ENCODE measurements around the gene CDC42BPG.

The CDC42BPG gene

DNA sequence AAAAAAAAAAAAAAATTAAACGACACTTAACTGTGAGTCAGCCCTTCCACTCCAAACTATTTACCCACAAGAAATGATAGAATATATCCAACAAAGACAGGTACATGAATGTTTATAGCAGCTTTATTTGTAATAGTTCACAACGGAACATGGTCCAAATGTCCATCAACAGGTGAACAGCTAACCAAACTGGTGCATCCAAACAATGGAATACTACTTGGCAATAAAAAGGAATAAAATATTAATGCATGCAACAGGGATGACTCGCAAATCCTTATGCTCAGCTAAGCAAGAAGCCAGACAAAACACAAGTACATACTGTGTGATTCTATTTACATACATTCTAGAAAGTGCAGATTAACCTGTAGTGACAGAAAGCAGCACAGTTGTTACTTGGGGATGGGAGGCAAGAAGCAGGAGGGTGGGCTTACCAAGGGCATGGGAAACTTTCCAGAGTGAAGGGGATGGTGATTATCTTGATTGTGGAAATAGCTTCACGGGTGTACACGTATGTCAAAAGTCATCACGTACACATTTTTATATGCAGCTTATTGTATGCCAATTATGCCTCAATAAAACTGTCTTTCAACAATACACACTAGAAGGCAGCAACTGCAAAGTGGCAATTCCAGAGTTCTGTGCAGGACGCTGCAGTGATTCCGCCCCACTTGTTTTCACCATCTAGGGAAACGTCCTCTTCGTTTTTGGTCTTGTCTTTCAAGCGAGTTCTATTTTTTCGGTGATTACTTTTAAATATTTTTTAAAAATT, 59.5 kb downstream of the CDC42BPG start:
- TF ChIP-seq, protein P1, sequence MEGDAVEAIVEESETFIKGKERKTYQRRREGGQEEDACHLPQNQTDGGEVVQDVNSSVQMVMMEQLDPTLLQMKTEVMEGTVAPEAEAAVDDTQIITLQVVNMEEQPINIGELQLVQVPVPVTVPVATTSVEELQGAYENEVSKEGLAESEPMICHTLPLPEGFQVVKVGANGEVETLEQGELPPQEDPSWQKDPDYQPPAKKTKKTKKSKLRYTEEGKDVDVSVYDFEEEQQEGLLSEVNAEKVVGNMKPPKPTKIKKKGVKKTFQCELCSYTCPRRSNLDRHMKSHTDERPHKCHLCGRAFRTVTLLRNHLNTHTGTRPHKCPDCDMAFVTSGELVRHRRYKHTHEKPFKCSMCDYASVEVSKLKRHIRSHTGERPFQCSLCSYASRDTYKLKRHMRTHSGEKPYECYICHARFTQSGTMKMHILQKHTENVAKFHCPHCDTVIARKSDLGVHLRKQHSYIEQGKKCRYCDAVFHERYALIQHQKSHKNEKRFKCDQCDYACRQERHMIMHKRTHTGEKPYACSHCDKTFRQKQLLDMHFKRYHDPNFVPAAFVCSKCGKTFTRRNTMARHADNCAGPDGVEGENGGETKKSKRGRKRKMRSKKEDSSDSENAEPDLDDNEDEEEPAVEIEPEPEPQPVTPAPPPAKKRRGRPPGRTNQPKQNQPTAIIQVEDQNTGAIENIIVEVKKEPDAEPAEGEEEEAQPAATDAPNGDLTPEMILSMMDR (IDR thresholded peaks at IDR 0.05; ENCODE audit: low read depth, low read length): no peak
- no peak overlapping the region for H3K4me3 ChIP-seq (ENCODE audit: low read depth, low read length)

DNA sequence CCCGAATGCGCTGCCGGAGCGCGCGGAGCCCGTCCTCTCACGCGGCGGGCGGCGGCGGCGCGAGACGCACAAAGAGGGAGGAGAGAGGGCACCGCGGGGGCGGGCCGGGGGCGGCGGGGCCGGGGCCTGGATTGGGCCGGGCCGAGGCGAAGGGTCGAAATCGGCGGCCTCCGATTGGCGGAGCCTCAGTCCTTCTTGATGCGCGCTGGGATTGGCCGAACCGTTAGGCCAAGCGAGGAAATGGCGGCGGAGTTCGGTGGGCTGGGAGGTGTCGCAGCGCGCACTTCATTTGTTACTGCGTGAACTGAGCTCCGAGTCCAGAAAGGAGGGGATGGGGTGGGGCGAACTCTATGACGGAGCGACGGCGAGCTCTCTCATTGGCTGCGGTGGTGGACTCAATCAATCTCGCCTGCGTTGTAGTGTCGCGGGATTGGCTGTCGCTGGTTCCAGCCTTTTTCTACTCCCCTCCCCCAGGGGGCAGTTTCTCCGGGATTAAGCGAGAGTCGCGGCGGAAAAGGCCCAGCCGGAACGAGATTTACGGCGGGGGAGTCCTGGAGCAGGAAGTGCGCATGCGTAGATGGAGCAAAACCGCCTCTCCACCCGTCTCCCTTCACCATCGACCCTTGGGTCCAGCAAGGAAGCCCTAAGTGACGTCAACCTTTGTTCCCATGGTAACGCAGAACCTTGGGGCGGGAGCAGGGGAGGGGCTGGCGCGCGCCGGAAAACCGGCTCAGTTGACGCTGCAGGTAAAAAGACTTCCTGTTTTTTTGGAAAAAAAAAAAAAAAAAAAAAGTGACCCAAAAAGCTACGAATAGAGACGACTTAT, 65.8 kb downstream of the CDC42BPG start, which contains the start of gene SF1:
Gene SF1, minus strand, starts transcription at position 70 of the 826 bp plus-strand sequence. CDS start 150 bp downstream, outside the sequence.
- peak within 1 kb of the TSS; percentile 64 for H3K4me3 ChIP-seq (ENCODE audit: low read depth, low read length)
- TF ChIP-seq, protein P1 (IDR thresholded peaks at IDR 0.05; ENCODE audit: low read depth, low read length): no peak

DNA sequence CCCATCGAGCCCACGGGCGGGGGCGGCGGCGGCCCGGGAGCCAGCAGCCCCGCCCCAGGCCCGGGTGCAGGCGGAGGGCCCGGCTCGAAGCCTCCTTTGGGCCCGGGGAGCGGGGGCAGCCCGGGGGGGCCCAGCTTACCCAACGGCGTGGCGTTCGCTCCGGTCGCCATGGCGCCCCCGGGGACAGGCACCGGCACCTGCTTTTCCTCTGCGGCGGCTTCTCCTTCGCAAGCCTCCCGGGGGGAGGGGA, 66.3 kb downstream of the CDC42BPG start:
- H3K4me3 ChIP-seq (ENCODE audit: low read depth, low read length): peak overlapping the region; percentile 64
- TF ChIP-seq, protein P1 (IDR thresholded peaks at IDR 0.05; ENCODE audit: low read depth, low read length): no peak

DNA sequence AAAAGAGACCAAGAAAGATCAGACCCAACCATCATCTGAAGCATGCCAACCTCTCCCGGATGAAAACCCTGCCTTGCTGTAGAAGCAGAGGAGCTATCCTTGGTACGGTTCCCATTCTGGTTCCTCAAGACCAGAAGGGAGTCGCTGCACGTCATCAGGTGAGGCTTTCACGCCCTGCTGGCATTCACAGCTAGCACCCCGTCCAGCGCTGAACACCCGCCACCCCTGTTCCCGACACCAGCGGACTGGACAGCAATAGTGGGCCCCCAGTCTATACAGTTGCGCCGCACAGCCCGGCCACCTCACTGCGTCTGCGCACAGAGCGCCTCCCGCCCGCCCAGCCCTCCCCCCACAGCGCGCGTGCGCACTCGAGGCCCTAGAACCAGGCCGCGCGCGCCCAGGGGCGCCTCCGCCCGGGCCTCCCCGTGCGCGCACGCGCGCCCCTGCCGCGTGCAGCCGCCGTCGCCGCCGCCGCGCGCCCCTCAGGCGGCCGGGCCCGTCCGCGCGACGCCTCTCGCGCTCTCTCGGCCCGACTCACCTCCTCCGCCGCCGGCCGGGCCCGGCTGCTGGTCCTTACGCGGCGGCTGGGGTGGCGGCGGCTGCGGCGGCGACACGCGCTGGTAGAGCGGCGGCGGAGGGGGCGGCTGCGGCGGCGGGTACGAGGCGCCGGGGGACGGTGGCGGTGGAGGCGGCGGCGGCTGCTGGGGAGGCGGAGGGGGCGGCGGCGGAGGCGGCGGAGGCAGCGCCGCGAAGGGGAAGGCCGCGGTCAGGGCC, 66.8 kb downstream of the CDC42BPG start:
- peak overlapping the region; percentile 64 for H3K4me3 ChIP-seq (ENCODE audit: low read depth, low read length)
- TF ChIP-seq, protein P1 (IDR thresholded peaks at IDR 0.05; ENCODE audit: low read depth, low read length): no peak

DNA sequence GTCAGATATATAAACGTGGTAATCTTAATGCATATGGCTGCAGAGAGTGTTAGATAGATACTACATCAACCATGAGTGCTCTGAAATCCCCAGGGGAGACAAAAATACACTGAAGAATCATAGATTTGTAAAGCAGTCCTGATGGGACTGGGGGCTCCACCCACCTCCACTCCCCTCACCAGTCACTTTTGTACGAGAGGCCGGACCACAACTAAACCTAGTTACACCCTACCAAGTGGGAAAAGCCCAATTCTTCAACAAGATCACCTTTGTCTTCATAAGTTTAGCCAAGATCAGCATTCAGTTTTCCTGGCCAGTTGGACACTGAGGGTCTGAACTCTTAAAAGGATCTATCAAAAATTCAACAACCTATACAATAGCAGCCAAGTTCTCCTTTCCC, 67.6 kb downstream of the CDC42BPG start:
- peak overlapping the region; percentile 64 for H3K4me3 ChIP-seq (ENCODE audit: low read depth, low read length)
- TF ChIP-seq, protein P1 (IDR thresholded peaks at IDR 0.05; ENCODE audit: low read depth, low read length): no peak

DNA sequence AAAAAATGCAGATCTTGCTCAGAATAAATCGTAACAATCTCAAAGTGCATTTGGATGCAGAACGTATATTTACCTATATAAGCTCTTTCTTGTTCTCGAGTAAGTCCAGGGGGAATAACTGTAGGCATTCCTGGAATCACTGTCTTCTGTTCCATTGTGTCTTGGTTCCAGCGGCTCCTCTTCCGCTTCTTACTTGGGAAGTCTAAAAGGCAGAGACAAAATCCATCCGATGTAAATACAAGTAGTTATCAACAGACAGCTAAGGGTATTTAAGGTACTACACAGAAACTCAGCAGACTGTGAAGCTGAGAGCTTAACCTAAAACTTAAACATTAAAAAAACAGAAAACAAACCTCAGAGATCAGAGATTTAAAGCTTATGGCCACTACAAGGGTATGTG, 68.0 kb downstream of the CDC42BPG start:
- peak overlapping the region; percentile 64 for H3K4me3 ChIP-seq (ENCODE audit: low read depth, low read length)
- TF ChIP-seq, protein P1 (IDR thresholded peaks at IDR 0.05; ENCODE audit: low read depth, low read length): no peak

Data from WI38 (cell line).